Neural cell (in vitro differentiated cells): ENCODE measurements around the gene SLC27A4.

Experiments
- CTCF ChIP-seq: fragments of 450-650 bp; IDR thresholded peaks from 2 replicates; pipeline ENCODE4 v1.5.1; 2014; ENCODE audit warnings: antibody characterized with exemption, mild to moderate bottlenecking, moderate library complexity; ENCODE audit not compliant: poor library complexity, severe bottlenecking
- EP300 ChIP-seq: fragments of 450-650 bp; conservative IDR thresholded peaks from 2 replicates; pipeline ENCODE4 v1.6.1; 2014; ENCODE audit warnings: antibody characterized with exemption, mild to moderate bottlenecking, moderate library complexity; ENCODE audit not compliant: poor library complexity, severe bottlenecking
- EZH2 ChIP-seq: fragments of 200-600, 300-800 bp; shearing (Covaris generic), sonication (generic); IDR thresholded peaks from 2 replicates; pipeline ENCODE4 v1.6.1; 2014; ENCODE audit warnings: antibody characterized with exemption, low read length, borderline replicate concordance, mild to moderate bottlenecking; ENCODE audit not compliant: insufficient read depth, poor library complexity, severe bottlenecking
- MXI1 ChIP-seq: fragments of 450-650 bp; conservative IDR thresholded peaks from 2 replicates; pipeline ENCODE4 v1.6.1; 2014; ENCODE audit warnings: antibody characterized with exemption, mild to moderate bottlenecking; ENCODE audit not compliant: poor library complexity, severe bottlenecking
- POLR2AphosphoS5 ChIP-seq: IDR thresholded peaks from 2 replicates; pipeline ENCODE4 v1.6.1; 2012
- RAD21 ChIP-seq: fragments of 450-650 bp; conservative IDR thresholded peaks from 2 replicates; pipeline ENCODE4 v1.6.1; 2014; ENCODE audit warnings: antibody characterized with exemption, mild to moderate bottlenecking, moderate library complexity
- REST ChIP-seq: IDR thresholded peaks from 2 replicates; pipeline ENCODE4 v1.6.1; 2012; ENCODE audit warnings: borderline replicate concordance
- SMC3 ChIP-seq: fragments of 450-650 bp; conservative IDR thresholded peaks from 2 replicates; pipeline ENCODE4 v1.6.1; 2014; ENCODE audit warnings: antibody characterized with exemption, mild to moderate bottlenecking, moderate library complexity; ENCODE audit not compliant: poor library complexity
- TAF1 ChIP-seq: IDR thresholded peaks from 2 replicates; pipeline ENCODE4 v1.6.1; 2012; ENCODE audit warnings: low read depth

- TF ChIP-seq EP300 (no peak), CTCF (no peak), EZH2 (no peak), TAF1 (no peak), POLR2AphosphoS5 (no peak), RAD21 (no peak), SMC3 (no peak), MXI1 (no peak), REST (no peak)
Observed at GRCh38 chr9:128292009-128292408, 48.3 kb upstream of the SLC27A4 start.
